ENCODE measurements around the gene RGR.

GRCh38 chr10:84308481-84309304, 63.8 kb downstream of the RGR start:
- TF ChIP-seq CTCF (IDR thresholded peaks at IDR 0.05), result no peak
- TF ChIP-seq POLR2A (IDR thresholded peaks at IDR 0.05), result no peak

Data from Peyer's patch (tissue), 4 donors.